ENCODE results near the gene MED1. TPM values are rescaled to one million over a fixed set of nuclear protein-coding genes. Genes with fewer than 3 reads are reported as not detected.

The MED1 gene
- total and polyA plus RNA-seq, 9 of the 15 experiments (the other 6 are each of a cell fraction or from before 2014, with no cell fraction given): 14.0 to 59.8 (median 46.7) TPM

GRCh38 chr17:39461113-39461925 is 10.3 kb upstream of the MED1 start, which contains the start of gene CDK12 (continued):
- TF ChIP-seq FOXA3 (CRISPR knock-in tag; conservative IDR thresholded peaks at IDR 0.05 in 1 of 2, IDR thresholded peaks at IDR 0.05 in 1 of 2): peak in 1 of 2 experiments; percentile 96; a peak in 2 of 4 replicates
- TF ChIP-seq HNRNPH1 (optimal IDR thresholded peaks at IDR 0.05; ENCODE audit: low read depth, low read length): no peak

- BruUV-seq (replicated peaks): no TSS peak
- 58% methylated on average over 4 of the region's 4 CpGs for WGBS (ENCODE audit: insufficient coverage, low coverage, missing lambda C conversion rate)
- ATAC-seq: no peak
- peaks cover 5% of the 10 kb centered on the region for H3K79me2 ChIP-seq (ENCODE audit: control insufficient read depth, insufficient read depth, low read length)
- no peak for FAIRE-seq
- no peaks in the 10 kb centered on the region for H3K9me3 ChIP-seq (replicated peaks; ENCODE audit: control insufficient read depth, insufficient read depth, low read depth, low read length)
- ChIA-PET POLR2A (no interaction called here), CTCF (ENCODE audit: low intra/inter-chr PET ratio) (no interaction called here)
- TF ChIP-seq ZFX (CRISPR knock-in tag; IDR thresholded peaks at IDR 0.05) (no peak), ZNF121 (CRISPR knock-in tag; conservative IDR thresholded peaks at IDR 0.05) (peak; percentile 43), SMARCC2 (IDR thresholded peaks at IDR 0.05; ENCODE audit: low read depth) (no peak)
- no peak overlapping the region for H3K4me3 ChIP-seq
- no peaks in the 10 kb centered on the region for H4K20me1 ChIP-seq (replicated peaks; ENCODE audit: control insufficient read depth, insufficient read depth, low read length)
- H3K27me3 ChIP-seq (ENCODE audit: control insufficient read depth in 2 of 2, insufficient read depth in 2 of 2, low read length in 2 of 2): no peaks in the 10 kb centered on the region
- no peak overlapping the region for H3K9ac ChIP-seq (ENCODE audit: insufficient read depth in 1 of 2, low read depth in 2 of 2, low read length in 2 of 2)
- H3K4me1 ChIP-seq (replicated peaks in 1 of 2; ENCODE audit: control insufficient read depth in 2 of 2, insufficient read depth in 2 of 2, low read length in 2 of 2): peaks cover 0 to 17% of the 10 kb centered on the region in 2 experiments; a peak in 4 of 5 replicates
- H3K4me2 ChIP-seq (ENCODE audit: insufficient read depth, low read length): no peak overlapping the region
- H3K27ac ChIP-seq (ENCODE audit: extremely low read depth, low read depth, low read length): no peak overlapping the region
- no peaks in the 10 kb centered on the region for H3K36me3 ChIP-seq (ENCODE audit: control insufficient read depth, insufficient read depth, low read length)
- no peak for DNase-seq (ENCODE audit: extremely low read depth in 1 of 4, low spot score in 3 of 4)
- intact Hi-C loops (cut with micrococcal nuclease) (no loop called here), in situ Hi-C loops (cut with MboI) (no loop called here)
- H3K9me1 ChIP-seq (ENCODE audit: control insufficient read depth, insufficient read depth, low read length): no peaks in the 10 kb centered on the region
- H2AFZ ChIP-seq (ENCODE audit: low read depth, low read length): no peak overlapping the region
Measured at GRCh38 chr17:39455919-39456318, 4.9 kb upstream of the MED1 start.

All from K562 (cell line).